Endothelial cell of umbilical vein (primary cell): ENCODE data around the gene MRPL55. TPM values are rescaled to one million over a fixed set of nuclear protein-coding genes. Genes with fewer than 3 reads are reported as not detected.

ENCODE experiments used
- BruUV-seq: library from RNA; stranded (reverse); fragments of 400-500 nt; replicated peaks from 2 replicates; lab custom pipeline; 2021; lab: Mats Ljungman, UMichigan
- CTCF ChIA-PET: fragments of 300-600, 350-600 bp; sonication (Branson Sonifier 250); formaldehyde crosslinking; loops from one replicate; lab custom pipeline; 2021; ENCODE audit warnings: antibody characterized with exemption, inconsistent platforms; lab: Charles Lee
- POLR2A ChIA-PET: fragments of 300-600, 350-600 bp; sonication (Branson Sonifier 250); formaldehyde crosslinking; loops from one replicate; lab custom pipeline; 2021; ENCODE audit warnings: antibody characterized with exemption, inconsistent platforms; lab: Charles Lee
- DNase-seq: peaks from one replicate; pipeline ENCODE4 v3.0.0-alpha.2; 2011; ENCODE audit warnings: low read depth, low spot score
- FAIRE-seq: peaks from 2 replicates; lab custom pipeline; 2011; peaks lifted over from hg19 to GRCh38; lab: Jason Lieb, UNC
- H2AFZ ChIP-seq: 2 replicates; pipeline ENCODE4 v1.6.0; 2012; ENCODE audit warnings: low read depth, low read length, control low read depth, inconsistent platforms
- H3K27ac ChIP-seq: 2 replicates; pipeline ENCODE4 v1.5.1; 2011; ENCODE audit warnings: low read depth, mild to moderate bottlenecking, control low read depth, low read length, moderate library complexity; ENCODE audit not compliant: insufficient read depth
- H3K27me3 ChIP-seq, 2 experiments: 2 replicates each; pipeline versions ENCODE4 v1.6.0 to v1.6.1; 2011; ENCODE audit warnings: low read length in 2 of 2, mixed read lengths in 1 of 2; ENCODE audit not compliant: control insufficient read depth in 2 of 2, insufficient read depth in 2 of 2
- H3K36me3 ChIP-seq, 2 experiments: 2 replicates in 1 of 2; 3 replicates in 1 of 2; pipeline ENCODE4 v1.5.1; 2011; ENCODE audit warnings: low read length in 2 of 2, mild to moderate bottlenecking in 1 of 2, moderate library complexity in 1 of 2; ENCODE audit not compliant: control insufficient read depth in 2 of 2, insufficient read depth in 2 of 2; ENCODE audit errors: extremely low read depth in 1 of 2
- H3K4me1 ChIP-seq: 3 replicates; pipeline ENCODE4 v1.5.1; 2011; ENCODE audit warnings: mild to moderate bottlenecking, low read length; ENCODE audit not compliant: control insufficient read depth, insufficient read depth; ENCODE audit errors: extremely low read depth
- H3K4me2 ChIP-seq: 2 replicates; pipeline ENCODE4 v1.6.1; 2011; ENCODE audit warnings: low read length, control low read depth, mixed read lengths; ENCODE audit not compliant: insufficient read depth
- H3K4me3 ChIP-seq, 3 experiments: fragments of 200-600 bp in 1 of 3; sonication (generic), shearing (Covaris generic) in 1 of 3; replicated peaks in 1 of 3; 2 replicates each; pipeline ENCODE4 v1.5.1; 2011 to 2016; ENCODE audit warnings: control low read depth in 3 of 3, low read length in 3 of 3, mild to moderate bottlenecking in 2 of 3, inconsistent platforms in 1 of 3, low read depth in 1 of 3, moderate library complexity in 1 of 3; ENCODE audit not compliant: insufficient read depth in 1 of 3
- H3K79me2 ChIP-seq: 2 replicates; pipeline ENCODE4 v1.6.0; 2012; ENCODE audit warnings: low read length, inconsistent platforms; ENCODE audit not compliant: control insufficient read depth, insufficient read depth
- H3K9ac ChIP-seq: replicated peaks from 2 replicates; pipeline ENCODE3; 2011; ENCODE audit warnings: low read length, control low read depth; ENCODE audit not compliant: insufficient read depth; ENCODE audit errors: extremely low read depth
- H3K9me1 ChIP-seq: replicated peaks from 3 replicates; pipeline ENCODE4 v1.6.0; 2011; ENCODE audit warnings: mild to moderate bottlenecking, low read length; ENCODE audit not compliant: control insufficient read depth, insufficient read depth; ENCODE audit errors: extremely low read depth
- H3K9me3 ChIP-seq: replicated peaks from 2 replicates; pipeline ENCODE4 v1.5.1; 2012; ENCODE audit warnings: low read length, inconsistent platforms; ENCODE audit not compliant: control insufficient read depth, insufficient read depth
- H4K20me1 ChIP-seq: replicated peaks from 2 replicates; pipeline ENCODE3; 2011; ENCODE audit warnings: mild to moderate bottlenecking, low read length; ENCODE audit not compliant: control insufficient read depth, insufficient read depth; ENCODE audit errors: extremely low read depth
- EZH2 ChIP-seq: IDR thresholded peaks from 2 replicates; pipeline ENCODE4 v1.6.1; 2012; ENCODE audit warnings: borderline replicate concordance, low read depth, mild to moderate bottlenecking, moderate library complexity, low read length, inconsistent platforms; ENCODE audit not compliant: severe bottlenecking
- JUN ChIP-seq: IDR thresholded peaks from 2 replicates; pipeline ENCODE4 v1.6.1; 2011; ENCODE audit warnings: borderline replicate concordance, low read depth; ENCODE audit not compliant: insufficient read length, insufficient read depth
- POLR2A ChIP-seq: IDR thresholded peaks from 2 replicates; pipeline ENCODE4 v1.6.1; 2012; ENCODE audit warnings: low read depth, mild to moderate bottlenecking, control low read depth, low read length
- dilution Hi-C: fragments of 300-500 bp; cut with MboI; formaldehyde crosslinking; loops from one replicate; pipeline ENCODE4 v1.15.0; 2019; ENCODE audit warnings: low sequenced_read_pairs; ENCODE audit not compliant: extremely low pct_ligation_motif_present
- intact Hi-C: fragments of 100-400 bp; cut with micrococcal nuclease; formaldehyde crosslinking; loops from one replicate; pipeline ENCODE4 v1.10.0; 2022
- polyA plus RNA-seq, 4 experiments: library from polyadenylated mRNA; depleted of rRNA in 3 of 4; stranded (reverse) in 3 of 4; unstranded in 1 of 4; fragments of >200 nt; gene quantifications; 2 replicates each; pipeline versions ENCODE4 v1.2.1 to v1.2.3, GENCODE V29; 2011 to 2012; ENCODE audit warnings: missing spikeins in 1 of 4
- total RNA-seq: library from RNA; stranded (reverse); gene quantifications from 2 replicates; pipeline ENCODE4 v1.2.3, GENCODE V29; 2021
- TF ChIP-seq, protein P1 (sequence below), 2 donors: IDR thresholded peaks; 1 replicate in 1 of 2; 2 replicates in 1 of 2; pipeline ENCODE4 v1.5.1; 2011; ENCODE audit warnings: low read length in 2 of 2, mild to moderate bottlenecking in 2 of 2, moderate library complexity in 2 of 2, control low read depth in 1 of 2, inconsistent platforms in 1 of 2, low read depth in 1 of 2; ENCODE audit not compliant: insufficient read depth in 1 of 2; ENCODE audit errors: extremely low read depth in 1 of 2
- TF ChIP-seq, protein P2 (sequence below): IDR thresholded peaks from 2 replicates; pipeline ENCODE4 v1.6.1; 2011; ENCODE audit not compliant: insufficient read depth, insufficient read length

MRPL55 gene
- total and polyA plus RNA-seq, 2 donors (not counting 3 experiments of a cell fraction or from before 2014, with no cell fraction given), result 58.7 to 155 TPM

DNA sequence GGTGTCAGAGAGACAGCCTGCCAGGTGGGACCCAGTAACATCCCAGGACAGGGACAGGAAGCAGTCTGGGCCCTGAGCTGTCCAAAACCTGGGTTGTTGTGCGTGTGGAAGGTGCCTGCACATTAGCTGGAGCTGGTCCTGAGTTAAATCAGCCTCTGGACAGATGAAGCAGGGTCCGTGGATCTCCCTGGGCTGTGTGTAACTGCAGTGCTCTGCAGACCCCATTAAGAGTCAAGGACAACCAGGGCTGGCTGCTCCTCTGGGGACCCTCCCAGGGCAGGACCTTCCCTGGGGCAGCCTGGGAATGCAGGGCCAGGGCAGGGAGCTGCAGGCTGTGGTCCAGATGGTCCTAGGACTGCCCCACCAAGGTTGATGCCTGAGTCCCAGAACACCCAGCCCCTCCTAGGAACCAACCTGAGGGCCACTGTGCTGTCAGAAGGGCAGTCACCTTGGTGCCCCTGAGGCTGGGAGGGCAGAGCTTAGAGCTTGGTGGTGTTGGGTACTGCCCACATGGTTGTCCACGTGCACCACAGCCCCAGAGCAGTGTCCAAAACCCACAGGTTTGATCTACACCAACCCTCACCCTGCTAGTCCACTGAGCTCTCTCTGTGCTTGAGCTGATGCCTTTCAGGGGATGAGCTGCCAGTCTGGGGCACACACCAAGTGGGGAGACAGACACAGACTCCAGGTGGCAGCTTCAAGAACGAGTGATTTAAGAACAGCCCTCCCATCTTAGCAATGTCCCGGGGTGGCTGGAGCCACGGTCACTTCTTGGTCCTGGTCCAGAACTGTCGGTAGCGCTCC, 2.9 kb downstream of the MRPL55 start:
- CTCF ChIA-PET, result interaction anchor here (1.0 to 1.3 kb wide), 2 partner anchors 42 to 107 kb away, joined by 3 to 4 read pairs; no protein-coding TSS in a partner anchor

More for the DNA sequence above, 2.9 kb downstream of the MRPL55 start:
- intact Hi-C loops (loop anchor here (5.0 kb wide), 1 partner anchor 351 kb away; a partner anchor contains a TSS), dilution Hi-C loops (no loop called here)
- Histone ChIP-seq H3K9me3 (no peaks in the 10 kb centered on the region), H3K4me2 (no peak overlapping the region), H3K27ac (no peak overlapping the region), H4K20me1 (no peaks in the 10 kb centered on the region), H3K9ac (no peak overlapping the region), H3K79me2 (peaks cover 24% of the 10 kb centered on the region), H2AFZ (no peak overlapping the region), H3K27me3 (no peaks in the 10 kb centered on the region), H3K4me3 (no peak overlapping the region), H3K4me1 (peaks cover 22% of the 10 kb centered on the region), H3K36me3 (peaks cover 0 to 8% of the 10 kb centered on the region in 2 experiments), H3K9me1 (no peaks in the 10 kb centered on the region)
- no peak for DNase-seq
- POLR2A ChIA-PET, result no interaction called here
- BruUV-seq, result no TSS peak
- TF ChIP-seq POLR2A, result no peak
- TF ChIP-seq, protein P1, sequence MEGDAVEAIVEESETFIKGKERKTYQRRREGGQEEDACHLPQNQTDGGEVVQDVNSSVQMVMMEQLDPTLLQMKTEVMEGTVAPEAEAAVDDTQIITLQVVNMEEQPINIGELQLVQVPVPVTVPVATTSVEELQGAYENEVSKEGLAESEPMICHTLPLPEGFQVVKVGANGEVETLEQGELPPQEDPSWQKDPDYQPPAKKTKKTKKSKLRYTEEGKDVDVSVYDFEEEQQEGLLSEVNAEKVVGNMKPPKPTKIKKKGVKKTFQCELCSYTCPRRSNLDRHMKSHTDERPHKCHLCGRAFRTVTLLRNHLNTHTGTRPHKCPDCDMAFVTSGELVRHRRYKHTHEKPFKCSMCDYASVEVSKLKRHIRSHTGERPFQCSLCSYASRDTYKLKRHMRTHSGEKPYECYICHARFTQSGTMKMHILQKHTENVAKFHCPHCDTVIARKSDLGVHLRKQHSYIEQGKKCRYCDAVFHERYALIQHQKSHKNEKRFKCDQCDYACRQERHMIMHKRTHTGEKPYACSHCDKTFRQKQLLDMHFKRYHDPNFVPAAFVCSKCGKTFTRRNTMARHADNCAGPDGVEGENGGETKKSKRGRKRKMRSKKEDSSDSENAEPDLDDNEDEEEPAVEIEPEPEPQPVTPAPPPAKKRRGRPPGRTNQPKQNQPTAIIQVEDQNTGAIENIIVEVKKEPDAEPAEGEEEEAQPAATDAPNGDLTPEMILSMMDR (IDR thresholded peaks at IDR 0.05; ENCODE audit: extremely low read depth in 1 of 2, insufficient read depth in 1 of 2, low read depth in 1 of 2, low read length in 2 of 2), result no peak
- TF ChIP-seq JUN, result no peak
- TF ChIP-seq EZH2, result no peak
- TF ChIP-seq, protein P2, sequence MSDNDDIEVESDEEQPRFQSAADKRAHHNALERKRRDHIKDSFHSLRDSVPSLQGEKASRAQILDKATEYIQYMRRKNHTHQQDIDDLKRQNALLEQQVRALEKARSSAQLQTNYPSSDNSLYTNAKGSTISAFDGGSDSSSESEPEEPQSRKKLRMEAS, result no peak
- FAIRE-seq, result no peak
